ENCODE results near the gene CASK.
"Not testable (repeated sequence)": the region's sequence is repeated elsewhere in the genome, so short reads cannot be mapped to it uniquely, and the experiment has no call there.

Gene CASK

GRCh38 chrX:41629539-41629938 is 293.8 kb downstream of the CASK start:
- no peak for DNase-seq (ENCODE audit: low read depth)

DNA sequence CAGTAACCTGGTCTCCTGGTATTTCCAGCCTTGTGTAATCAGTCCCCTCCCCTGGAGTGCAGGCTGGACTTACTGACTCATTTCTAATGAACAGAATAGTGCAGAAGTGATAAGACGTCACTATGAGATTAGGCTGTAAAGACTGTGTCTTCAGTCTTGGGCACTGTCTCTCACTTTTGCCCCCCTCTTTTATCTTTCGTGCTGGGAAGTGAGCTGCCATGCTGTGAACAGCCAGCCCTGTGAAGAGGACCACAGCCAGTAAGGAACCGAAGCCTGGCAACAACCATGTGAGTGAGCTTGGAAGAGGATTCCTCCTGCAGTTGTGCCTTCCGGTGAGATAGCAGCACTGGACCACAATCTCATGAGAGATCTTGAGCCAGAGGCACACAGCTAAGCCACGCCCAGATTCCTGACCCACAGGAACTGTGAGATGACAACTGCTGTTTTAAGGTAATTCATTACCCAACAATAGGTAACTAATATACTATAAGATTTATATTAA is 302.1 kb downstream of the CASK start:
- DNase-seq (ENCODE audit: low read depth): no peak

- DNase-seq (ENCODE audit: low read depth): no peak
Observed at GRCh38 chrX:41619221-41619620, 304.1 kb downstream of the CASK start.

DNA sequence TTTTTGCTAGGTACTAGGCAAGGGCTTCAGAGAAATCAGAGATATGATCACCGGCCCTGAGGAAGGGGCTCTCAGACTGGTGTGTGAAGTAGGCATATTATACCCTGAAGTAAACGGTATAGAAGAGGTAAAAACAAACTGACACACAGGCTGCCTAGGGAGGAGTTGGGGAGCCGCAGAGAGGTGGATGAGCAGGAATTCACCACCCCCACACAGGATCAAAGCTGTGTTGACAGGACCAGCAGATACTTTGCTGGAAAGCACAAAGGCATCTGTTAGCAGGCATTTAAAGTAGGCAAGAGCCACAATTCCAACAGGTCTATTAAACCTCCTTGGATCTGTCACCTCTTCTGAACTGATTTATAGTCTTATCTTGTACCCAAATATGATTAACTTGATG is 306.4 kb downstream of the CASK start:
- DNase-seq (ENCODE audit: low read depth): no peak

DNA sequence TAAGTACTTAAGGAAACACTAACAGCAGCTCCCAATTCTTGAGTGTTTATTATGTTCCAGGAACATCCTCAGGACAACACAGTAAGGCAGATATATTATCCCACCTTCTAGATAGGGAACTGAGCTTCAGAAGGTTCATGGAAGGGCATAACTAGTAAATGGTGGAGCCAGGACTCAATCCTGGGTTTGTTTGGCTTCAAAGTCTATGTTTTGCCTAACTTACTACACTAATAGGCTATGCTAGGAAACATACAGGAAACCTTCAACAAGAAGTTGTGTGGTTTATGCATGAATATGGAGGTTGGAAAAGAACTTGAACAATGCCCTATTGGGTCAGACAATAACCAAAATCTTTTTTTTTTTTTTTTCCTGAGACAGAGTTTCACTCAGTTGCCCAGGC is 307.1 kb downstream of the CASK start:
- DNase-seq (ENCODE audit: low read depth): no peak

- no peak for DNase-seq (ENCODE audit: low read depth)
Observed at GRCh38 chrX:41608244-41608643, 315.1 kb downstream of the CASK start.

DNA sequence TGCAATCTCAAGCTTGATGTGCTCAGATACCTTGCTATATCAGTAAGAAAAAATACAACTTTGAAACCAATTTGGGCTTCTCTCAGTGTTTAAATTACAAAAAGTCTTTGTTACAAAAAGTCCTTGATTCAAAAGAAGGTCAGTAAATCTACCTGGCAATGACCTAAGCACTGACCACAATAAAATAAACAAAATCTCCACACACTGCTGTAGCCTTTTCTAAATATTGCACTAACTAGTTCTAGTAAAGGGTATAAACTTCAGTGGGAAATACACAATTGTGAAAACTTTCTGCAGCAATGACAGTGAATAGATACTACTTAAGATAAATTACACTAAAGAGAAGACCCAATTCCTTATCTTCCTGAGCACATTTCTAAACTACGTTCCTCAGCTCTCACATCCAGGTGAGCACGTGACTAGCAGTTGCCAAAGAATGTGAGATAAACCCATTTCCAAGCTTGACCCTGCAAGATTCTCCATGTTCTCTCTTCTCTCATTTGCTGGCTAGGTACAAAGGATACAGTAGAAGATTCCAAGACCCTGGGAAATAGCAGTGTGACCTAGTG is 316.0 kb downstream of the CASK start:
- DNase-seq (ENCODE audit: low read depth): no peak

GRCh38 chrX:41606057-41606456 is 317.3 kb downstream of the CASK start:
- DNase-seq (ENCODE audit: low read depth): not testable (repeated sequence)

GRCh38 chrX:41604766-41605543 is 318.4 kb downstream of the CASK start:
- DNase-seq (ENCODE audit: low read depth): no peak

GRCh38 chrX:41604177-41604576 is 319.2 kb downstream of the CASK start:
- no peak for DNase-seq (ENCODE audit: low read depth)

DNA sequence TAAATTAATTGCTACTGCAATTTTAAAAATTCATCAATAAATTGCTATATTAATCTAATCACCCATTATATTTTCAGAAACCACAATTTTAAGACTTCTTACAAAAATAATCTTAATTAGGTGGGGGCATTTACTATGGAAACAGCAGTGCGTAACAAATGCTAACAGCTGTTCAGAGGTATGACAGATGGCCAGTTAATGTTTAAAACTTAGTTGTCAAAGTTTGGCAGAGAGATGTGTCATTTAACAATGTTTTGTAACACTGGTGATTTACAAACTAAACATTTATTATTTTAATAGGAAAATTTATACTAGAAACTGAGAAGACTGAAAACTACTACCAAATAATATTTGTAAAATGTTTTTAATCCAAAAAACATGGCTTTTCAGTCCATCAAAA is 319.8 kb downstream of the CASK start:
- no peak for DNase-seq (ENCODE audit: low read depth)

DNA sequence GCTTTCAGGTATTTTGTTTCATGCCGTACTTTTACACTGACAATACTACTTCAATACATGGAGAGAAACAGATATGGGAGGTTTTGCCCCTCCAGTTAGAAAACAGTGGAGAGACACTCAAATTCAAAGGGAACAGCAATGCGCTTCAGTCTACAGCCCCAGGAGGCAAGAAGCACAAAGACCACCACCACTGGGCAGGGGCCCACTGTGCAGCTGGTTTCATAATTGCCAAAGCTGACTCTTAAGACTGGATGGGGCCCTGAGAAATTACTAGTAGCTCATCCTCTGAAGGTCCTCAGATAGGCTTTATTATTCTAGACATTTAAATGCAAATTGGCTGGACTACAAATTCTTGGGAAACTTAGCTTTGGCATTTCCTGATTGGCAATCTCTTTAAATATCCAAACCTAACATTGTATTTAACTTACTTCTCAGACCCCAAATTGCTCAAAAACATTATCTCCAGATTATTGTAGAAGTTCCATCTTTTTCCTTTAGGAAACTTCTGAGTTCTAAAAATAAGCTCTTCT is 320.5 kb downstream of the CASK start:
- DNase-seq (ENCODE audit: low read depth): no peak

GRCh38 chrX:41600291-41600690 is 323.1 kb downstream of the CASK start:
- no peak for DNase-seq (ENCODE audit: low read depth)

GRCh38 chrX:41599507-41599906 is 323.8 kb downstream of the CASK start:
- DNase-seq (ENCODE audit: low read depth): no peak

DNA sequence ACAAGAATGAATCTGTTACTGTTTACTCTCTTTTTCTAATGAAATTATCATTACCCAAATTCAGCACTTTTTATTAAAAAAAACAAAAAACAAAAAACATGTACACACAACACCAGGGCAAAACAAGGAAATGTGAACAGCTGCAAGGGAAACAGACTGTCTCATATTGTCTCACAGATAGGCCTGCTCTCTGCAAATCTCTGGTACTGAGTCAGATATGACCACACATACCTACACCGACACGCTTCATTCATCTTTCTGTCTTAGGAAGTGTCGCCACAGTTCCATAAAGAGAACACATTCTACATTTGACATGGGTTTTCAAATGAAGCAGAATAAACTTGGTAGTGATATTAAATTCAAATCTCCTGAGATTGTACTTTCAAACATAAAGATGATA is 326.8 kb downstream of the CASK start:
- no peak for DNase-seq (ENCODE audit: low read depth)

DNA sequence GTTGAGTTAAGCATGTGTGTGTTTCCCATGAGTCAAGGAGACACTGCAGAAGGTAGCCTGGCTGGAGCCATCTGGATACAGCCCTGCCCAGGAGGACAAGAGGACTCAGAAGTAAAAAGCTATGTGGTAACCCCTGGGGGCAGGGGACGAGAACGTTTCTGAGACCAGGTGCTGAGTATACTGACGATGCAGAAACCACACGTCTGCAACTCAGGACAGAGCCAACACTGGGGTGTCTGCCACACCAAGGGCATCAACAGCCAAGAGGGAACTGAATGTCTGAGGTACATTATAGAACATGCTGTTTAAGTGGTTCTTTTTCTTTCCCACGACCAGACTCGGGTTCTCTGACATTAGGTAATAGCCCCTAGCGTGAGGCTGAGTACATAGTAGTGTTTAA is 328.7 kb downstream of the CASK start:
- DNase-seq (ENCODE audit: low read depth): no peak

- no peak for DNase-seq (ENCODE audit: low read depth)
Observed at GRCh38 chrX:41591906-41592305, 331.4 kb downstream of the CASK start.

DNA sequence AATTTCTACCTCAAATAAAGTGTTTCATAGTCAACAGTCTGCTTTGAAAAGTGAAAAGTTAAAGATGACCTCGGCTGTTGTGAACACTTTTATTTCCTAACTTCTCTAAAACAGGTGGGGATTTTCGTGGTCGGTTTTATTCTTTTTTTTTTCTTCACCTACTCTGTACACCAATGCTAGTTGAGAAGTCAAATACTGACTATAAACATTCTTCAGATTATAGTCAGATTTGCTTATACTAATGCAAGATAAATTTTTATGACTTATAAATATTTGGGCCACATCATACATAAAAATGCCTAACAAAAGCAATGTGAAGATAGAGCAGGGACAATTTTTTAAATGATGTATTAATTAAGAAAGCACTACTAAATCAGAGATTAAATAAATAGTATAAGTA is 332.7 kb downstream of the CASK start:
- no peak for DNase-seq (ENCODE audit: low read depth)

GRCh38 chrX:41589634-41590270 is 333.6 kb downstream of the CASK start:
- DNase-seq (ENCODE audit: low read depth): no peak

GRCh38 chrX:41588271-41588670 is 335.1 kb downstream of the CASK start:
- DNase-seq (ENCODE audit: low read depth): no peak

DNA sequence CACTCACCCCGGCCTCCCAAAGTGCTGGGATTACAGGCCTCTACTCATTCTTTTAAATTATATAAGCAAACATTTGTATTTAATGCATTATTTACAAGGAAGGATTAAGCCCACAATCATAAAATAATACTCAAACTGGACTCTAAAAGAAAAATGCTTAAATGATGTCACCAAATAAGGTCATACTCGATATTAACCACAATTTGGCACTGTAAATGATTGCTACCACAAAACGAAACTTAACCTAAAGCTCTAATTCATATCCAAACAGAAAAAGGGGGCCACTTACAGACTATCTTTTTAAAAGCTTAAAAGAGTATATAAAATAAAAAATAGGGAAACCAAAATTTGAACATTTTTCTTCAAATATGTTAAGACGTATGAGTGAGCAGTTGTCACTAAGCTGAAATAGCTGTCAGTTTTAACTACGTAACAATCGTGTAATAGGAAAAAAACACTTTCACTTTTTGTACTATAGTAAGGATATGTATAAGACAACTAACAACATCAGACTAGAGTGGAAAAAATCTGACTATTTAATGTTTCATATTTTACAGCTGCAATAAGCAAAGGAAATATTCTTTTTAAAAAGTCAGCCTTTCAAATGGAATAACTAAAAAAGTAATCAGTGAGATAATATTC is 342.8 kb downstream of the CASK start:
- DNase-seq (ENCODE audit: low read depth): no peak

DNA sequence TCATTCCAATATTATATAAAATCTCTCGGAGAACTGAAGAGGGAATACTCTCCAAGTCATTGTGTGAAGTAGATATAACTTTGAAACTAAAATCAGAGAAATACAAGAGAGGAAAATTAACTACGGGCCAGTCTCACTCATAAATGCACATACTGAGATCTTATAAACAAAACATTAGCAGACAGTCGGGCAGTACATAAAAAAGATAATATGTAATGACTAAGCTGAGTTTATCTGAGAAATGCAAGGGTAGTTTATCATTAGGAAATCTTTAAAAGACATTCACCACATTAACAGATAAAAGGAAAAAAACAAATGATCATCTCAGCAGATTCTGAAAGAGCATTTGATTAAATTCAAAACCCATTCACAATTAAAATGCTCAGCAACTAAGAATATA is 359.5 kb downstream of the CASK start:
- no peak for DNase-seq (ENCODE audit: low read depth)

DNA sequence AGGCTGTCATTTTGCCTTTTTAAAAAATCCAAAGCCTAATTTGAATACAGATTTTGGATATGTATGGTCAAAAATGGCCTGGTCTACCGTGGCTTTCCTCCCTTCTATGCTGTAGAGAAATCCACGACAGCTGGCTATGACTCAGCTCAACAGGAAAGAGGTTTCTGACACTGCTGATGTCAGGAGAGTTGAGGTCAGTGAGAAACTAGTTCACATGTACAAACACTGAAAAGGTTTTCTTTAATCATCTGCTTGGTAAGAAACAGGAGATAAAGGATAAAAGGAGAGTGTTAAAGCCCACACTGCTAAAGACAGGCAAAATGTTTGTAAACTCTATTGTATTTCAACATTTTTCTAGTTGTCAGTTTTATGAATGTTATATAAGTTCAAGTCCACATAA is 362.3 kb downstream of the CASK start:
- DNase-seq (ENCODE audit: low read depth): no peak

Data from stimulated activated CD8-positive, alpha-beta memory T cell treated with anti-CD3 and anti-CD28 coated beads, Interleukin-7, amount 100 ng/mL, for 24 hours (primary cell).